OCI-LY1 (cell line): ENCODE results near the gene TSPAN2.
A peak's percentile ranks its signal among the peaks of the same experiment; 100 is the strongest.

Source experiments
- H2AFZ ChIP-seq: fragments of 200-600 bp; sonication (generic), shearing (Covaris generic); 2 replicates; pipeline ENCODE4 v1.6.0; 2014; ENCODE audit warnings: antibody characterized with exemption, mild to moderate bottlenecking, low read length
- H3F3A ChIP-seq: fragments of 200-600 bp; sonication (generic), shearing (Covaris generic); 2 replicates; pipeline ENCODE4 v1.6.0; 2014; ENCODE audit warnings: mild to moderate bottlenecking, antibody characterized with exemption, low read length, moderate library complexity; ENCODE audit not compliant: insufficient read depth
- H3K27ac ChIP-seq: fragments of 200-600 bp; sonication (generic); 2 replicates; pipeline ENCODE4 v1.5.1; 2014; ENCODE audit warnings: low read length, mixed run types, mild to moderate bottlenecking, low read depth; ENCODE audit not compliant: poor library complexity, severe bottlenecking
- H3K27me3 ChIP-seq: fragments of 200-600 bp; sonication (generic); 2 replicates; pipeline ENCODE4 v1.6.0; 2014; ENCODE audit warnings: antibody characterized with exemption, mild to moderate bottlenecking, low read length, moderate library complexity; ENCODE audit not compliant: insufficient read depth
- H3K36me3 ChIP-seq: fragments of 200-600 bp; sonication (generic); 2 replicates; pipeline ENCODE4 v1.6.1; 2014; ENCODE audit warnings: mild to moderate bottlenecking, antibody characterized with exemption, low read length, moderate library complexity, mixed read lengths; ENCODE audit not compliant: insufficient read depth
- H3K4me1 ChIP-seq: fragments of 200-600 bp; sonication (generic); 2 replicates; pipeline ENCODE4 v1.5.1; 2014; ENCODE audit warnings: mild to moderate bottlenecking, low read length, moderate library complexity; ENCODE audit not compliant: insufficient read depth, severe bottlenecking
- H3K4me2 ChIP-seq: fragments of 200-600 bp; sonication (generic), shearing (Covaris generic); 2 replicates; pipeline ENCODE4 v1.6.1; 2014; ENCODE audit warnings: low read length
- H3K4me3 ChIP-seq: fragments of 200-600 bp; sonication (generic); 2 replicates; pipeline ENCODE4 v1.5.1; 2014; ENCODE audit warnings: low read length, low read depth, mild to moderate bottlenecking, mixed read lengths; ENCODE audit not compliant: poor library complexity, severe bottlenecking
- H3K79me2 ChIP-seq: fragments of 200-600 bp; shearing (Covaris generic); 2 replicates; pipeline ENCODE4 v1.6.1; 2016; ENCODE audit warnings: mixed run types, low read length, mixed read lengths; ENCODE audit not compliant: insufficient read depth
- H3K9ac ChIP-seq: fragments of 200-600 bp; sonication (generic), shearing (Covaris generic); 2 replicates; pipeline ENCODE4 v1.6.1; 2014; ENCODE audit warnings: mild to moderate bottlenecking, low read length, mixed read lengths
- H3K9me2 ChIP-seq: fragments of 200-600 bp; sonication (generic), shearing (Covaris generic); 2 replicates; pipeline ENCODE4 v1.6.1; 2014; ENCODE audit warnings: low read depth, mild to moderate bottlenecking, low read length, mixed read lengths
- H3K9me3 ChIP-seq: fragments of 200-600 bp; shearing (Covaris generic); 2 replicates; pipeline ENCODE4 v1.6.1; 2014; ENCODE audit warnings: low read length, mixed read lengths
- H4K20me1 ChIP-seq: fragments of 200-600 bp; sonication (generic), shearing (Covaris generic); 2 replicates; pipeline ENCODE4 v1.6.0; 2016; ENCODE audit warnings: mild to moderate bottlenecking, low read length; ENCODE audit not compliant: insufficient read depth
- EZH2 ChIP-seq: fragments of 200-600 bp; sonication (generic), shearing (Covaris generic); IDR thresholded peaks from 2 replicates; pipeline ENCODE4 v1.8.0; 2017; ENCODE audit warnings: borderline replicate concordance, mixed run types, mild to moderate bottlenecking, antibody characterized with exemption, low read length, moderate library complexity, mixed read lengths
- TF ChIP-seq, protein P1 (sequence below): fragments of 200-600 bp; sonication (generic), shearing (Covaris generic); IDR thresholded peaks from 2 replicates; pipeline ENCODE4 v1.5.1; 2017; ENCODE audit warnings: mild to moderate bottlenecking, antibody characterized with exemption, low read length, moderate library complexity, mixed read lengths

TSPAN2 gene

DNA sequence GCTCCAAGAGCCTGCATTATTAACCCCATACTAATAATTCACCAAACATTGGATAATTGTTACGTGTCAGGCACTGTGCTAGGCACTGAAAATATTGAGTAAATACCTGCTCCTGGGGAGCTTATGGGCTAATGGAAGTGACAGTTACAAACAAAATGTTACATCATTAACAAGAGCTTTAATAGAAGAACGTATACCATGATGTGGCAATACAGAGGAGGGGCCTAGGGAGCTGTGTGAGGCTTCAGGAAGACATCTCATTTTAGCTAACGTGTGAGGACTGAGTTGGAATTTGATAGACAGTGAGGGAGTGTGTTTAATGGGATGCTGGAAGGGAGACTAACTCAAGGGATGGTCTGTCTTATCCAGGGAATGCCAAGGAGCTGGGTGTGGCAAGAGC, 16.5 kb upstream of the TSPAN2 start:
- no peak overlapping the region for H3K9ac ChIP-seq

DNA sequence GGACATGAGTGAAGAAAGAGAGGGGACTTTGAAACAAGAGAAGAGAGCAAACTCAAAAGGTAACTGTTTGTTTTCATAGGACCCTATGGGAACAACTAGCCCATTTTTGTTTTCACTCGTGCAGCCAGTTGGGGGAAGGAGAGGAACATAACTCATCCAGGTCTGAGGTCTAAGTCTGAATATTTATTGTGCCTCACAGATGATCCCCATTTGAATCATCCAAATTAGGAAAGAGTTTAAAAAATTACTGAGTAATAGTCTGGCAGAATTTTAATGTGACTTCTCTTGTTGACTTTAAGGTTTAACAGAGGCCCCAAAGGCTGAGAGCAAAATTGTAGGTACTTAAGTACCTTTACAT, 10.4 kb upstream of the TSPAN2 start:
- TF ChIP-seq EZH2 = no peak
- TF ChIP-seq, protein P1, sequence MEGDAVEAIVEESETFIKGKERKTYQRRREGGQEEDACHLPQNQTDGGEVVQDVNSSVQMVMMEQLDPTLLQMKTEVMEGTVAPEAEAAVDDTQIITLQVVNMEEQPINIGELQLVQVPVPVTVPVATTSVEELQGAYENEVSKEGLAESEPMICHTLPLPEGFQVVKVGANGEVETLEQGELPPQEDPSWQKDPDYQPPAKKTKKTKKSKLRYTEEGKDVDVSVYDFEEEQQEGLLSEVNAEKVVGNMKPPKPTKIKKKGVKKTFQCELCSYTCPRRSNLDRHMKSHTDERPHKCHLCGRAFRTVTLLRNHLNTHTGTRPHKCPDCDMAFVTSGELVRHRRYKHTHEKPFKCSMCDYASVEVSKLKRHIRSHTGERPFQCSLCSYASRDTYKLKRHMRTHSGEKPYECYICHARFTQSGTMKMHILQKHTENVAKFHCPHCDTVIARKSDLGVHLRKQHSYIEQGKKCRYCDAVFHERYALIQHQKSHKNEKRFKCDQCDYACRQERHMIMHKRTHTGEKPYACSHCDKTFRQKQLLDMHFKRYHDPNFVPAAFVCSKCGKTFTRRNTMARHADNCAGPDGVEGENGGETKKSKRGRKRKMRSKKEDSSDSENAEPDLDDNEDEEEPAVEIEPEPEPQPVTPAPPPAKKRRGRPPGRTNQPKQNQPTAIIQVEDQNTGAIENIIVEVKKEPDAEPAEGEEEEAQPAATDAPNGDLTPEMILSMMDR = no peak
- Histone ChIP-seq H4K20me1 (no peaks in the 10 kb centered on the region), H3K4me3 (peak overlapping the region; percentile 59), H3K4me2 (peak overlapping the region; percentile 71), H3K4me1 (peaks cover 52% of the 10 kb centered on the region), H3K9ac (peak overlapping the region; percentile 68), H3K9me3 (no peaks in the 10 kb centered on the region), H3F3A (no peaks in the 10 kb centered on the region; the same call in 1 of the 2 replicates), H3K36me3 (no peaks in the 10 kb centered on the region), H3K9me2 (no peaks in the 10 kb centered on the region), H2AFZ (no peak overlapping the region), H3K79me2 (no peaks in the 10 kb centered on the region), H3K27me3 (no peaks in the 10 kb centered on the region), H3K27ac (peak overlapping the region; percentile 98)

More for the DNA sequence above, 16.5 kb upstream of the TSPAN2 start:
- H3K4me3 ChIP-seq = no peak overlapping the region
- no peaks in the 10 kb centered on the region for H3F3A ChIP-seq
- H3K27me3 ChIP-seq = no peaks in the 10 kb centered on the region
- no peaks in the 10 kb centered on the region for H3K36me3 ChIP-seq
- H2AFZ ChIP-seq = no peak overlapping the region
- H3K9me3 ChIP-seq = no peaks in the 10 kb centered on the region; the same call in 1 of the 2 replicates
- no peak for TF ChIP-seq EZH2
- TF ChIP-seq, protein P1 = no peak
- H3K9me2 ChIP-seq = no peaks in the 10 kb centered on the region
- H4K20me1 ChIP-seq = no peaks in the 10 kb centered on the region
- H3K79me2 ChIP-seq = no peaks in the 10 kb centered on the region
- H3K27ac ChIP-seq = no peak overlapping the region
- H3K4me2 ChIP-seq = no peak overlapping the region
- H3K4me1 ChIP-seq = peaks cover 22% of the 10 kb centered on the region

DNA sequence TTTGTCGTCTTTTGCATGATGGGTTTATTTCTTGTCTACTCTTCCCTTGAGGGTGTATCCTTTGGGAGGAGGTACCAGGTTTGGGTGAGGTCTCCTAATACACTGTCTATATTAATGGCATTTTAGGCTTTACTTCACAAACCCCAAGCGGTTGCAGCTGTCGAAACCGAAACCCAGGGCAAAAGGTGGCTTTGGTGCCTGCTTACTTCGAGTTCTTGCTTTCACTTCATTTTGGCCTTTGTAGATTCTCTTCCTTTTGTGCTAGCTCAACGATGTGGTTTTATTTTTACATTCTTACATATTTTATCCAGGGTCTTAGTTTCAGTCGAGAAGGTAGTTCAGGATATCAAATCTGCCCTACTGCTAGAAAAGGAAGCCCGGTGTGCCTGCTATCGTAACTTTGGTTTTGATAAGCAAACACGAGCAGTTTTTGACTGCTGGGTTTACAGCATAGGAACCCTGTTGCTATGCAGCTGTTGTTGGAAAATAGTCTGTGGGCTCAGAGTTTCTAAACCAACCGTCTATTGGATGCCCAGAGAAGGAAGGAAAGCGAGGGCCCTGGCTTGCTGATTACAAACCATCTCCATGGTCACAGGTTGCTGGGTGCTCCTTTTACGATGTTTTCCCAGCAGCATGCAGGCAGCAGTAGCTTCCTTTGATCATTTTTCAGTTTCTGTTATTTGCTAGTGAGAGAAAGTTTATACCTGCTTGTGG, 9.8 kb upstream of the TSPAN2 start:
- Histone ChIP-seq H3K4me3 (peak overlapping the region; percentile 59), H3K27ac (peak overlapping the region; percentile 98), H3K4me1 (peaks cover 52% of the 10 kb centered on the region), H3K9ac (peak overlapping the region; percentile 68), H3K4me2 (peak overlapping the region; percentile 71), H4K20me1 (no peaks in the 10 kb centered on the region), H2AFZ (no peak overlapping the region), H3K9me3 (no peaks in the 10 kb centered on the region), H3K36me3 (no peaks in the 10 kb centered on the region), H3F3A (no peaks in the 10 kb centered on the region; the same call in 1 of the 2 replicates), H3K27me3 (no peaks in the 10 kb centered on the region), H3K79me2 (no peaks in the 10 kb centered on the region), H3K9me2 (no peaks in the 10 kb centered on the region)
- TF ChIP-seq, protein P1 = no peak
- no peak for TF ChIP-seq EZH2
